K562 (cell line): ENCODE data around the gene GTF2I. TPM values are rescaled to one million over a fixed set of nuclear protein-coding genes. Genes with fewer than 3 reads are reported as not detected.

Source experiments
- ATAC-seq: fragments of 200-7000 bp; cut with Tn5 transposase; 3 replicates; pipeline ENCODE4 v1.9.1; 2020; ENCODE audit warnings: moderate library complexity
- BruUV-seq: library from RNA; stranded (reverse); fragments of 400-500 nt; replicated peaks from 2 replicates; lab custom pipeline; 2021; lab: Mats Ljungman, UMichigan
- CTCF ChIA-PET: fragments of 300-600 bp; formaldehyde crosslinking; extraction: SDS; loops from one replicate; lab custom pipeline; 2021; ENCODE audit warnings: low intra/inter-chr PET ratio; lab: Yijun Ruan, JAX
- POLR2A ChIA-PET: fragments of 300-600, 350-650 bp; sonication (Branson Sonifier 250); formaldehyde crosslinking; extraction: SDS; loops from one replicate; lab custom pipeline; 2021; ENCODE audit warnings: antibody characterized with exemption, inconsistent platforms; lab: Yijun Ruan, JAX
- DNase-seq, 4 experiments: peaks; one replicate each; pipeline versions ENCODE4 v3.0.0 to v3.0.0-alpha.2; 2011 to 2018; ENCODE audit warnings: low spot score in 3 of 4, mixed read lengths in 3 of 4; ENCODE audit errors: extremely low read depth in 1 of 4
- FAIRE-seq: peaks from 2 replicates; lab custom pipeline; 2011; peaks lifted over from hg19 to GRCh38; lab: Jason Lieb, UNC
- H2AFZ ChIP-seq: 2 replicates; pipeline ENCODE4 v1.6.0; 2011; ENCODE audit warnings: low read depth, low read length, control low read depth, inconsistent platforms
- H3K27ac ChIP-seq: fragments of 200-600 bp; 3 replicates; pipeline ENCODE4 v1.8.0; 2011; ENCODE audit warnings: low read depth, mild to moderate bottlenecking, control low read depth, inconsistent platforms, low read length, moderate library complexity, mixed read lengths; ENCODE audit errors: extremely low read depth
- H3K27me3 ChIP-seq, 2 experiments: fragments of 300-600 bp in 1 of 2; 2 replicates in 1 of 2; 3 replicates in 1 of 2; pipeline versions ENCODE4 v1.6.0 to v1.8.0; 2011; ENCODE audit warnings: inconsistent platforms in 2 of 2, low read length in 2 of 2, mild to moderate bottlenecking in 1 of 2, mixed read lengths in 1 of 2, moderate library complexity in 1 of 2; ENCODE audit not compliant: control insufficient read depth in 2 of 2, insufficient read depth in 2 of 2
- H3K36me3 ChIP-seq: fragments of 300-600 bp; 3 replicates; pipeline ENCODE4 v1.8.0; 2011; ENCODE audit warnings: mild to moderate bottlenecking, low read length, inconsistent platforms; ENCODE audit not compliant: control insufficient read depth, insufficient read depth
- H3K4me1 ChIP-seq, 2 experiments: fragments of 200-600 bp in 1 of 2; replicated peaks in 1 of 2; 2 replicates in 1 of 2; 3 replicates in 1 of 2; pipeline versions ENCODE4 v1.5.1 to v1.8.0; 2011; ENCODE audit warnings: inconsistent platforms in 2 of 2, low read length in 2 of 2, mild to moderate bottlenecking in 1 of 2, mixed read lengths in 1 of 2, moderate library complexity in 1 of 2; ENCODE audit not compliant: control insufficient read depth in 2 of 2, insufficient read depth in 2 of 2
- H3K4me2 ChIP-seq: 2 replicates; pipeline ENCODE4 v1.6.1; 2011; ENCODE audit warnings: low read length, control low read depth, inconsistent platforms, mixed read lengths; ENCODE audit not compliant: insufficient read depth
- H3K4me3 ChIP-seq: fragments of 200-600 bp; sonication (generic), shearing (Covaris generic); 2 replicates; pipeline ENCODE4 v1.5.1; 2016; ENCODE audit warnings: control low read depth, inconsistent platforms
- H3K79me2 ChIP-seq: fragments of 200-600 bp; 3 replicates; pipeline ENCODE4 v1.8.0; 2011; ENCODE audit warnings: low read length, inconsistent platforms; ENCODE audit not compliant: control insufficient read depth, insufficient read depth
- H3K9ac ChIP-seq, 2 experiments: 2 replicates each; pipeline versions ENCODE4 v1.6.0 to v1.6.1; 2011; ENCODE audit warnings: low read depth in 2 of 2, low read length in 2 of 2, control low read depth in 1 of 2, inconsistent platforms in 1 of 2, mild to moderate bottlenecking in 1 of 2, mixed read lengths in 1 of 2; ENCODE audit not compliant: insufficient read depth in 1 of 2
- H3K9me1 ChIP-seq: one replicate; pipeline ENCODE4 v1.6.0; 2011; ENCODE audit warnings: inconsistent platforms, mild to moderate bottlenecking, low read length, moderate library complexity; ENCODE audit not compliant: control insufficient read depth, insufficient read depth
- H3K9me3 ChIP-seq: replicated peaks from 2 replicates; pipeline ENCODE4 v1.5.1; 2011; ENCODE audit warnings: low read depth, low read length, inconsistent platforms; ENCODE audit not compliant: control insufficient read depth, insufficient read depth
- H4K20me1 ChIP-seq: replicated peaks from 2 replicates; pipeline ENCODE4 v1.6.1; 2011; ENCODE audit warnings: low read length, inconsistent platforms, mixed read lengths; ENCODE audit not compliant: control insufficient read depth, insufficient read depth
- CTBP1 ChIP-seq: fragments of 450-650 bp; IDR thresholded peaks from 2 replicates; pipeline ENCODE4 v1.6.1; 2016; ENCODE audit warnings: borderline replicate concordance
- DPF2 ChIP-seq: fragments of 450-650 bp; IDR thresholded peaks from 2 replicates; pipeline ENCODE4 v1.6.1; 2016
- EZH2 ChIP-seq: IDR thresholded peaks from 2 replicates; pipeline ENCODE4 v1.6.1; 2012; ENCODE audit warnings: low read depth, mild to moderate bottlenecking, inconsistent platforms, low read length, borderline replicate concordance
- JUND ChIP-seq, 2 experiments: IDR thresholded peaks; 2 replicates in 1 of 2; 3 replicates in 1 of 2; pipeline ENCODE4 v1.6.1; 2011; ENCODE audit warnings: borderline replicate concordance in 2 of 2, low read depth in 2 of 2, low read length in 2 of 2, improper control_type of control experiment in 1 of 2, missing biosample characterization in 1 of 2, missing genetic modification characterization in 1 of 2, missing genetic modification reagents in 1 of 2
- RCOR1 ChIP-seq, 2 experiments: IDR thresholded peaks; 2 replicates each; pipeline ENCODE4 v1.6.1; 2012; ENCODE audit warnings: low read depth in 2 of 2, low read length in 2 of 2, borderline replicate concordance in 1 of 2, improper control_type of control experiment in 1 of 2
- SIN3A ChIP-seq, 2 experiments: fragments of 150-350 bp in 1 of 2; IDR thresholded peaks; 2 replicates each; pipeline ENCODE4 v1.6.1; 2011 to 2016; ENCODE audit warnings: borderline replicate concordance in 2 of 2, low read depth in 2 of 2, low read length in 2 of 2, mild to moderate bottlenecking in 2 of 2, moderate library complexity in 2 of 2; ENCODE audit not compliant: control insufficient read depth in 1 of 2
- SMARCA4 ChIP-seq: fragments of 450-650 bp; IDR thresholded peaks from 2 replicates; pipeline ENCODE4 v1.6.1; 2016
- TCF7L2 ChIP-seq: fragments of 150-350 bp; IDR thresholded peaks from 2 replicates; pipeline ENCODE4 v1.6.1; 2016; ENCODE audit warnings: low read depth, mild to moderate bottlenecking, low read length, moderate library complexity
- ZNF134 ChIP-seq: fragments of 250-450 bp; sonication (Bioruptor Pico); conservative IDR thresholded peaks from 2 replicates; pipeline ENCODE4 v1.4.0; 2020
- ZNF316 ChIP-seq: fragments of 450-650 bp; IDR thresholded peaks from 2 replicates; pipeline ENCODE4 v1.6.1; 2016
- ZNF436 ChIP-seq: fragments of 250-450, 450-650 bp; sonication (Bioruptor Pico); formaldehyde crosslinking; IDR thresholded peaks from 2 replicates; pipeline ENCODE4 v1.7.0; 2020; ENCODE audit warnings: mild to moderate bottlenecking
- ZNF696 ChIP-seq: fragments of 250-450 bp; sonication (Bioruptor Pico); conservative IDR thresholded peaks from 2 replicates; pipeline ENCODE4 v1.4.0; 2020; ENCODE audit warnings: mild to moderate bottlenecking, moderate library complexity
- WGBS: fragments of 100-300 bp; shearing (Covaris generic); methylation state at CpG from one replicate; pipeline ENCODE4 v1.1.6; 2016; ENCODE audit warnings: low coverage, mixed read lengths; ENCODE audit not compliant: insufficient coverage; ENCODE audit errors: missing lambda C conversion rate; 5-methylcytosine and 5-hydroxymethylcytosine counted together
- in situ Hi-C: fragments of 300-500 bp; cut with MboI; formaldehyde crosslinking; loops from 4 replicates; pipeline ENCODE4 v1.15.0; 2018; ENCODE audit warnings: inconsistent platforms, mixed read lengths
- intact Hi-C: fragments of 100-400 bp; cut with micrococcal nuclease; formaldehyde crosslinking; loops from 2 replicates; pipeline ENCODE4 v1.14.2; 2022
- polyA plus RNA-seq, 8 experiments: library from polyadenylated mRNA; depleted of rRNA in 4 of 8; stranded (reverse) in 5 of 8; unstranded in 3 of 8; fragments of >200 nt; fragmentation: Nextera tagmentation in 2 of 8; fragmentation: Illumina TruSeq in 1 of 8; extraction: Ambion mirVana in 2 of 8; extraction: Trizol in 1 of 8; gene quantifications; 2 replicates each; pipeline versions ENCODE4 v1.2.1 to v1.2.3, GENCODE V29; 2011 to 2014; ENCODE audit warnings: inconsistent platforms in 1 of 8, missing spikeins in 1 of 8
- total RNA-seq, 7 experiments: library from RNA; depleted of rRNA in 6 of 7; stranded (reverse); fragments of >200 nt in 6 of 7; fragmentation: Illumina TruSeq in 2 of 7; extraction: Trizol in 2 of 7; gene quantifications; 2 replicates each; pipeline versions ENCODE4 v1.2.1 to v1.2.3, GENCODE V29; 2011 to 2021; ENCODE audit warnings: low replicate concordance in 1 of 7
- TF ChIP-seq, protein P1 (sequence below): fragments of 450-650 bp; conservative IDR thresholded peaks from 2 replicates; pipeline ENCODE4 v1.6.1; 2016; ENCODE audit warnings: missing genetic modification characterization, low read depth, mild to moderate bottlenecking, missing compliant biosample characterization, moderate library complexity

Gene GTF2I
- total and polyA plus RNA-seq, 9 of the 15 experiments (the other 6 are each of a cell fraction or from before 2014, with no cell fraction given) = 8.4 to 161 (median 90.0) TPM

- intact Hi-C loops (no loop called here), in situ Hi-C loops (no loop called here)
- 56% methylated on average over 8 of the region's 8 CpGs for WGBS
- Histone ChIP-seq H3K9ac (no peak overlapping the region), H2AFZ (no peak overlapping the region), H3K9me1 (no peaks in the 10 kb centered on the region), H3K4me3 (no peak overlapping the region), H3K79me2 (no peaks in the 10 kb centered on the region), H3K4me1 (peaks cover 6 to 23% of the 10 kb centered on the region in 2 experiments; a peak in 4 of 5 replicates), H3K27me3 (no peaks in the 10 kb centered on the region), H3K27ac (no peak overlapping the region), H3K36me3 (no peaks in the 10 kb centered on the region), H4K20me1 (no peaks in the 10 kb centered on the region), H3K9me3 (no peaks in the 10 kb centered on the region), H3K4me2 (no peak overlapping the region)
- no peak for TF ChIP-seq ZNF696
- no TSS peak for BruUV-seq
- ChIA-PET CTCF (no interaction called here), POLR2A (interaction anchor here (1.1 kb wide), 1 partner anchor 10 kb away, joined by 3 read pairs; no protein-coding TSS in a partner anchor)
- FAIRE-seq (peak; percentile 15), ATAC-seq (no peak), DNase-seq (no peak)
Observed at GRCh38 chr7:74632505-74632904, 25.0 kb upstream of the GTF2I start.

DNA sequence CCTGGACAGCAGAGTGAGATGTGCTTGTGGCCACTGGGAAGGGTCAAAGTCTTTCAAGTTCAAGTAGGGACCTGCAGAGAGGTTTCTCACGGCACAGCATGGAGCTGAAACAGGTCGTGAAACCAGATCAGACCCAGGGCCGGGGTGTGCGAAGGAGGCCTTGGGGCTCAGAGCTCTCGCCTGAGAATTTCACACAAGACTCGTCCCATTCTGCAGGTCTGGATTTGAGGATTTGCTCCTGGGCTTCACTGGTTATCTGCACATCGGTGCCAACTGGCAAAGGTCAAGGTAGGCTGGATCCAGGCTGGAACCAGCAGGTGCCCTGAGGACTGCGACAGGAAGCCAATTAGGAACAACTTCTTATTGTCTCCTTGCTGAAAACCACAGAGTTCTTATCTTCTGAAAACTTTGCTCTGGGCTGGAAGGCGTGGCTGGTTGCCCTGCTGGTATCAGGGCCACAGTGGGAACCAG is 24.0 kb upstream of the GTF2I start:
- peak; percentile 67 for FAIRE-seq
- ATAC-seq = peak; percentile 85
- H3K4me3 ChIP-seq = no peak overlapping the region
- CTCF ChIA-PET = no interaction called here
- H3K79me2 ChIP-seq = no peaks in the 10 kb centered on the region
- H3K9me3 ChIP-seq = no peaks in the 10 kb centered on the region
- peaks cover 6 to 21% of the 10 kb centered on the region in 2 experiments; a peak in 4 of 5 replicates for H3K4me1 ChIP-seq
- H3K27me3 ChIP-seq = no peaks in the 10 kb centered on the region
- in situ Hi-C loops = no loop called here
- WGBS = 25% methylated on average over 9 of the region's 9 CpGs
- peak overlapping the region; percentile 39 for H3K4me2 ChIP-seq
- BruUV-seq = no TSS peak
- intact Hi-C loops = no loop called here
- peak overlapping the region; percentile 74 for H2AFZ ChIP-seq
- no peaks in the 10 kb centered on the region for H4K20me1 ChIP-seq
- H3K27ac ChIP-seq = no peak overlapping the region; the same call in 2 of the 3 replicates
- DNase-seq = peak; percentile 38 to 71 (median 56)
- H3K36me3 ChIP-seq = no peaks in the 10 kb centered on the region
- no peaks in the 10 kb centered on the region for H3K9me1 ChIP-seq
- H3K9ac ChIP-seq = peak overlapping the region in 1 of 2 experiments; percentile 76; a peak in 2 of 4 replicates
- POLR2A ChIA-PET = interaction anchor here (1.3 kb wide), 1 partner anchor 8 kb away, joined by 3 read pairs; no protein-coding TSS in a partner anchor
- TF ChIP-seq CTBP1 (0 out of 2 replicates have a peak, but pooled peaks have one; percentile 33), JUND (IDR thresholded peaks at IDR 0.05; ENCODE audit: borderline replicate concordance, low read depth, low read length) (peak; percentile 30; the same call in 1 of the 2 replicates), JUND (tag; IDR thresholded peaks at IDR 0.05; ENCODE audit: borderline replicate concordance, low read depth, low read length) (no peak), EZH2 (no peak), DPF2 (peak; percentile 62; the same call in 1 of the 2 replicates), TCF7L2 (no peak), ZNF436 (CRISPR knock-in tag) (no peak), SMARCA4 (peak; percentile 52; the same call in 1 of the 2 replicates), ZNF316 (no peak), RCOR1 (IDR thresholded peaks at IDR 0.05; ENCODE audit: borderline replicate concordance in 1 of 2, low read depth in 2 of 2, low read length in 2 of 2) (peak in 1 of 2 experiments; percentile 61; a peak in 1 of 4 replicates), SIN3A (IDR thresholded peaks at IDR 0.05; ENCODE audit: borderline replicate concordance in 2 of 2, control insufficient read depth in 1 of 2, low read depth in 2 of 2, low read length in 2 of 2) (no peak), ZNF134 (CRISPR knock-in tag) (no peak)
- TF ChIP-seq, protein P1, sequence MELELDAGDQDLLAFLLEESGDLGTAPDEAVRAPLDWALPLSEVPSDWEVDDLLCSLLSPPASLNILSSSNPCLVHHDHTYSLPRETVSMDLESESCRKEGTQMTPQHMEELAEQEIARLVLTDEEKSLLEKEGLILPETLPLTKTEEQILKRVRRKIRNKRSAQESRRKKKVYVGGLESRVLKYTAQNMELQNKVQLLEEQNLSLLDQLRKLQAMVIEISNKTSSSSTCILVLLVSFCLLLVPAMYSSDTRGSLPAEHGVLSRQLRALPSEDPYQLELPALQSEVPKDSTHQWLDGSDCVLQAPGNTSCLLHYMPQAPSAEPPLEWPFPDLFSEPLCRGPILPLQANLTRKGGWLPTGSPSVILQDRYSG (tag) = 0 out of 2 replicates have a peak, but pooled peaks have one; percentile 44
